ENCODE results near the gene SPDYE6.

Gene SPDYE6

GRCh38 chr7:102312317-102312716, 43.9 kb downstream of the SPDYE6 start:
- TF ChIP-seq CTCF (conservative IDR thresholded peaks at IDR 0.05; ENCODE audit: low read length), result no peak
- no peak for DNase-seq (ENCODE audit: low read depth)
- H3K4me3 ChIP-seq (ENCODE audit: low read length), result no peak overlapping the region

GRCh38 chr7:102310414-102310815, 45.8 kb downstream of the SPDYE6 start:
- no peak for DNase-seq (ENCODE audit: low read depth)
- H3K4me3 ChIP-seq (ENCODE audit: low read length), result no peak overlapping the region
- TF ChIP-seq CTCF (conservative IDR thresholded peaks at IDR 0.05; ENCODE audit: low read length), result no peak

- DNase-seq (ENCODE audit: low read depth), result peak; percentile 13
- TF ChIP-seq CTCF (conservative IDR thresholded peaks at IDR 0.05; ENCODE audit: low read length), result no peak
- H3K4me3 ChIP-seq (ENCODE audit: low read length), result no peak overlapping the region
Observed at GRCh38 chr7:102306916-102307677, 49.1 kb downstream of the SPDYE6 start.

GRCh38 chr7:102305414-102306268, 50.6 kb downstream of the SPDYE6 start:
- TF ChIP-seq CTCF (conservative IDR thresholded peaks at IDR 0.05; ENCODE audit: low read length), result no peak
- no peak for DNase-seq (ENCODE audit: low read depth)
- H3K4me3 ChIP-seq (ENCODE audit: low read length), result no peak overlapping the region

- TF ChIP-seq CTCF (conservative IDR thresholded peaks at IDR 0.05; ENCODE audit: low read length), result no peak
- no peak for DNase-seq (ENCODE audit: low read depth)
- H3K4me3 ChIP-seq (ENCODE audit: low read length), result no peak overlapping the region
Observed at GRCh38 chr7:102304668-102305067, 51.6 kb downstream of the SPDYE6 start.

- no peak overlapping the region for H3K4me3 ChIP-seq (ENCODE audit: low read length)
- no peak for DNase-seq (ENCODE audit: low read depth)
- no peak for TF ChIP-seq CTCF (conservative IDR thresholded peaks at IDR 0.05; ENCODE audit: low read length)
Observed at GRCh38 chr7:102303669-102304422, 52.4 kb downstream of the SPDYE6 start.

Measured in AG10803 (cell line).